Stimulated activated CD4-positive, alpha-beta T cell treated with anti-CD3 and anti-CD28 coated beads, Interleukin-12 subunit alpha, Interleukin-12 subunit beta, amount 100 ng/mL, for 48 hours (primary cell): ENCODE results near the gene MRPL46.
"Not testable (repeated sequence)": the region's sequence is repeated elsewhere in the genome, so short reads cannot be mapped to it uniquely, and the experiment has no call there.

Source experiments
- DNase-seq, 3 donors: peaks; one replicate each; pipeline ENCODE4 v3.0.0-alpha.2; 2020; ENCODE audit warnings: low read depth in 2 of 3, low spot score in 1 of 3

The MRPL46 gene

GRCh38 chr15:88447206-88447605 lies 20.0 kb downstream of the MRPL46 start:
- no peak for DNase-seq

- DNase-seq: no peak
Measured at GRCh38 chr15:88441076-88441730, 26.0 kb downstream of the MRPL46 start.

- DNase-seq: no peak
Measured at GRCh38 chr15:88440021-88440420, 27.2 kb downstream of the MRPL46 start.

GRCh38 chr15:88438181-88438580 lies 29.0 kb downstream of the MRPL46 start:
- no peak for DNase-seq

- not testable (repeated sequence) for DNase-seq
Measured at GRCh38 chr15:88434106-88434505, 33.1 kb downstream of the MRPL46 start.

GRCh38 chr15:88433046-88433685 lies 34.0 kb downstream of the MRPL46 start:
- DNase-seq: no peak

GRCh38 chr15:88431441-88431840 lies 35.7 kb downstream of the MRPL46 start:
- no peak for DNase-seq

GRCh38 chr15:88430051-88430450 lies 37.1 kb downstream of the MRPL46 start:
- no peak for DNase-seq

GRCh38 chr15:88428805-88429605 lies 38.2 kb downstream of the MRPL46 start:
- DNase-seq: no peak

GRCh38 chr15:88428053-88428452 lies 39.1 kb downstream of the MRPL46 start:
- DNase-seq: no peak

- no peak for DNase-seq
Measured at GRCh38 chr15:88426304-88426703, 40.9 kb downstream of the MRPL46 start.

GRCh38 chr15:88423331-88423730 lies 43.9 kb downstream of the MRPL46 start:
- no peak for DNase-seq

- DNase-seq: peak in 1 of 3 donors; percentile 32
Measured at GRCh38 chr15:88419830-88420229, 47.4 kb downstream of the MRPL46 start.
